Memory B cell (primary cell): ENCODE results near the gene RCBTB2.

ENCODE experiments used
- ATAC-seq: fragments of 150-1000 bp; cut with Tn5 transposase; 2 replicates; pipeline ENCODE4 v1.10.0; 2021; ENCODE audit warnings: low read depth, mild to moderate bottlenecking, moderate library complexity
- DNase-seq, 2 donors: peaks; one replicate each; pipeline ENCODE4 v3.0.0; 2022; ENCODE audit warnings: low spot score in 2 of 2
- H3K27ac Mint-ChIP-seq: one replicate; pipeline ENCODE4 v1.8.0; 2022; ENCODE audit warnings: mild to moderate bottlenecking, moderate library complexity, mixed read lengths
- H3K27me3 Mint-ChIP-seq: one replicate; pipeline ENCODE4 v1.8.0; 2022; ENCODE audit warnings: mixed read lengths
- H3K36me3 Mint-ChIP-seq: one replicate; pipeline ENCODE4 v1.8.0; 2022; ENCODE audit warnings: mild to moderate bottlenecking, mixed read lengths
- H3K4me1 Mint-ChIP-seq: one replicate; pipeline ENCODE4 v1.8.0; 2022; ENCODE audit warnings: mixed read lengths
- H3K4me3 Mint-ChIP-seq: one replicate; pipeline ENCODE4 v1.8.0; 2022; ENCODE audit warnings: mild to moderate bottlenecking, moderate library complexity, mixed read lengths
- H3K9me3 Mint-ChIP-seq: one replicate; pipeline ENCODE4 v1.8.0; 2022; ENCODE audit warnings: mixed read lengths

The RCBTB2 gene

GRCh38 chr13:48502601-48503319 lies 30.1 kb downstream of the RCBTB2 start:
- Mint-ChIP-seq H3K9me3 (no peaks in the 10 kb centered on the region), H3K4me3 (no peak overlapping the region), H3K36me3 (peaks cover 2% of the 10 kb centered on the region), H3K27ac (no peak overlapping the region), H3K4me1 (peaks cover 32% of the 10 kb centered on the region), H3K27me3 (peaks cover 16% of the 10 kb centered on the region)
- no peak for DNase-seq
- no peak for ATAC-seq

GRCh38 chr13:48501705-48502104 lies 31.2 kb downstream of the RCBTB2 start:
- Mint-ChIP-seq H3K9me3 (no peaks in the 10 kb centered on the region), H3K4me1 (peaks cover 31% of the 10 kb centered on the region), H3K36me3 (no peaks in the 10 kb centered on the region), H3K27ac (no peak overlapping the region), H3K4me3 (no peak overlapping the region), H3K27me3 (peaks cover 11% of the 10 kb centered on the region)
- no peak for DNase-seq
- no peak for ATAC-seq

GRCh38 chr13:48500652-48501197 lies 32.2 kb downstream of the RCBTB2 start:
- H3K4me1 Mint-ChIP-seq, result peaks cover 26% of the 10 kb centered on the region
- DNase-seq, result no peak
- H3K9me3 Mint-ChIP-seq, result no peaks in the 10 kb centered on the region
- peaks cover 4% of the 10 kb centered on the region for H3K27me3 Mint-ChIP-seq
- peak; percentile 66 for ATAC-seq
- H3K27ac Mint-ChIP-seq, result no peak overlapping the region
- no peaks in the 10 kb centered on the region for H3K36me3 Mint-ChIP-seq
- H3K4me3 Mint-ChIP-seq, result no peak overlapping the region

- H3K27ac Mint-ChIP-seq, result no peak overlapping the region
- no peaks in the 10 kb centered on the region for H3K9me3 Mint-ChIP-seq
- peaks cover 10% of the 10 kb centered on the region for H3K4me1 Mint-ChIP-seq
- no peak for ATAC-seq
- H3K27me3 Mint-ChIP-seq, result no peaks in the 10 kb centered on the region
- no peak overlapping the region for H3K4me3 Mint-ChIP-seq
- no peak for DNase-seq
- no peaks in the 10 kb centered on the region for H3K36me3 Mint-ChIP-seq
Measured at GRCh38 chr13:48497669-48498068, 35.2 kb downstream of the RCBTB2 start.

GRCh38 chr13:48496271-48497161 lies 36.4 kb downstream of the RCBTB2 start:
- no peak for ATAC-seq
- no peak for DNase-seq
- H3K4me3 Mint-ChIP-seq, result no peak overlapping the region

GRCh38 chr13:48494874-48495273 lies 38.0 kb downstream of the RCBTB2 start:
- Mint-ChIP-seq H3K36me3 (no peaks in the 10 kb centered on the region), H3K4me1 (peaks cover 9% of the 10 kb centered on the region), H3K27ac (no peak overlapping the region), H3K4me3 (no peak overlapping the region), H3K9me3 (no peaks in the 10 kb centered on the region), H3K27me3 (no peaks in the 10 kb centered on the region)
- ATAC-seq (no peak), DNase-seq (no peak)

More at GRCh38 chr13:48496271-48497161, 36.4 kb downstream of the RCBTB2 start:
- Mint-ChIP-seq H3K9me3 (no peaks in the 10 kb centered on the region), H3K27me3 (no peaks in the 10 kb centered on the region), H3K36me3 (no peaks in the 10 kb centered on the region), H3K27ac (no peak overlapping the region), H3K4me1 (peaks cover 10% of the 10 kb centered on the region)

- ATAC-seq, result no peak
- Mint-ChIP-seq H3K27ac (no peak overlapping the region), H3K4me3 (no peak overlapping the region), H3K27me3 (no peaks in the 10 kb centered on the region), H3K9me3 (no peaks in the 10 kb centered on the region), H3K36me3 (no peaks in the 10 kb centered on the region), H3K4me1 (peaks cover 9% of the 10 kb centered on the region)
- DNase-seq, result no peak
Measured at GRCh38 chr13:48493851-48494250, 39.0 kb downstream of the RCBTB2 start.

GRCh38 chr13:48493066-48493765 lies 39.7 kb downstream of the RCBTB2 start:
- DNase-seq (no peak), ATAC-seq (no peak)
- Mint-ChIP-seq H3K27me3 (no peaks in the 10 kb centered on the region), H3K9me3 (no peaks in the 10 kb centered on the region), H3K4me1 (peaks cover 11% of the 10 kb centered on the region), H3K4me3 (no peak overlapping the region), H3K27ac (no peak overlapping the region), H3K36me3 (no peaks in the 10 kb centered on the region)

GRCh38 chr13:48492470-48493065 lies 40.3 kb downstream of the RCBTB2 start:
- no peaks in the 10 kb centered on the region for H3K27me3 Mint-ChIP-seq
- H3K27ac Mint-ChIP-seq, result no peak overlapping the region
- H3K36me3 Mint-ChIP-seq, result no peaks in the 10 kb centered on the region
- no peak overlapping the region for H3K4me3 Mint-ChIP-seq
- DNase-seq (peak; percentile 60 to 72), ATAC-seq (peak; percentile 89)
- no peaks in the 10 kb centered on the region for H3K9me3 Mint-ChIP-seq
- peaks cover 13% of the 10 kb centered on the region for H3K4me1 Mint-ChIP-seq

- ATAC-seq (peak; percentile 77), DNase-seq (peak in 1 of 2 donors; percentile 26)
- Mint-ChIP-seq H3K27me3 (no peaks in the 10 kb centered on the region), H3K4me1 (peaks cover 13% of the 10 kb centered on the region), H3K9me3 (peaks cover 3% of the 10 kb centered on the region), H3K36me3 (peaks cover 3% of the 10 kb centered on the region), H3K4me3 (no peak overlapping the region), H3K27ac (no peak overlapping the region)
Measured at GRCh38 chr13:48492096-48492440, 40.8 kb downstream of the RCBTB2 start.

- H3K9me3 Mint-ChIP-seq, result peaks cover 3% of the 10 kb centered on the region
- H3K4me1 Mint-ChIP-seq, result peaks cover 9% of the 10 kb centered on the region
- DNase-seq (no peak), ATAC-seq (no peak)
- H3K27ac Mint-ChIP-seq, result no peak overlapping the region
- no peak overlapping the region for H3K4me3 Mint-ChIP-seq
- H3K36me3 Mint-ChIP-seq, result peaks cover 3% of the 10 kb centered on the region
- no peaks in the 10 kb centered on the region for H3K27me3 Mint-ChIP-seq
Measured at GRCh38 chr13:48491423-48492095, 41.3 kb downstream of the RCBTB2 start.

- Mint-ChIP-seq H3K27ac (no peak overlapping the region), H3K4me1 (peaks cover 7% of the 10 kb centered on the region), H3K9me3 (peaks cover 3% of the 10 kb centered on the region), H3K27me3 (no peaks in the 10 kb centered on the region), H3K4me3 (no peak overlapping the region), H3K36me3 (peaks cover 6% of the 10 kb centered on the region)
- no peak for DNase-seq
- ATAC-seq, result no peak
Measured at GRCh38 chr13:48490241-48490640, 42.6 kb downstream of the RCBTB2 start.

- no peak overlapping the region for H3K4me3 Mint-ChIP-seq
- no peak overlapping the region for H3K27ac Mint-ChIP-seq
- peaks cover 7% of the 10 kb centered on the region for H3K4me1 Mint-ChIP-seq
- no peak for ATAC-seq
- no peak for DNase-seq
- peaks cover 6% of the 10 kb centered on the region for H3K36me3 Mint-ChIP-seq
- peaks cover 3% of the 10 kb centered on the region for H3K9me3 Mint-ChIP-seq
- no peaks in the 10 kb centered on the region for H3K27me3 Mint-ChIP-seq
Measured at GRCh38 chr13:48489666-48490065, 43.2 kb downstream of the RCBTB2 start.
